CD4-positive, CD25-positive, alpha-beta regulatory T cell (primary cell): ENCODE measurements around the gene TMEM269. TPM values are rescaled to one million over a fixed set of nuclear protein-coding genes. Genes with fewer than 3 reads are reported as not detected.
A peak's percentile ranks its signal among the peaks of the same experiment; 100 is the strongest.
"Not testable (repeated sequence)": the region's sequence is repeated elsewhere in the genome, so short reads cannot be mapped to it uniquely, and the experiment has no call there.

Source experiments
- ATAC-seq, 2 donors: fragments of 150-1000 bp; cut with Tn5 transposase; one replicate each; pipeline ENCODE4 v1.10.0; 2021; ENCODE audit warnings: low read depth in 2 of 2, moderate number of reproducible peaks in 2 of 2, moderate library complexity in 1 of 2
- DNase-seq, 3 donors: peaks; one replicate each; pipeline versions ENCODE4 v3.0.0 to v3.0.0-alpha.2; 2012 to 2022; ENCODE audit warnings: mixed read lengths in 1 of 3
- H3K27ac ChIP-seq: one replicate; pipeline ENCODE4 v1.7.0; 2013; ENCODE audit warnings: mild to moderate bottlenecking, low read length; ENCODE audit not compliant: insufficient read depth, poor library complexity, severe bottlenecking
- H3K27me3 ChIP-seq: one replicate; pipeline ENCODE4 v1.7.0; 2013; ENCODE audit warnings: low read length; ENCODE audit not compliant: control insufficient read depth, insufficient read depth
- H3K36me3 ChIP-seq: one replicate; pipeline ENCODE4 v1.7.0; 2013; ENCODE audit warnings: mild to moderate bottlenecking, low read length, moderate library complexity; ENCODE audit not compliant: control insufficient read depth, insufficient read depth
- H3K4me1 ChIP-seq: 2 replicates; pipeline ENCODE4 v1.7.0; 2013; ENCODE audit warnings: mild to moderate bottlenecking, low read length; ENCODE audit not compliant: insufficient read depth, control insufficient read depth, poor library complexity, severe bottlenecking
- H3K4me3 ChIP-seq: one replicate; pipeline ENCODE4 v1.7.0; 2013; ENCODE audit warnings: low read depth, mild to moderate bottlenecking, low read length, moderate library complexity
- H3K9me3 ChIP-seq, 2 experiments: 1 replicate in 1 of 2; 2 replicates in 1 of 2; pipeline ENCODE4 v1.7.0; 2013; ENCODE audit warnings: low read length in 2 of 2, mild to moderate bottlenecking in 1 of 2, moderate library complexity in 1 of 2; ENCODE audit not compliant: control insufficient read depth in 2 of 2
- H3K27ac Mint-ChIP-seq, 3 donors: one replicate each; pipeline ENCODE4 v1.8.0; 2020 to 2022; ENCODE audit warnings: mild to moderate bottlenecking in 3 of 3, mixed read lengths in 3 of 3, moderate library complexity in 2 of 3
- H3K27me3 Mint-ChIP-seq: one replicate; pipeline ENCODE4 v1.8.0; 2022; ENCODE audit warnings: mild to moderate bottlenecking, mixed read lengths
- H3K36me3 Mint-ChIP-seq: one replicate; pipeline ENCODE4 v1.8.0; 2020; ENCODE audit warnings: mixed read lengths
- H3K4me1 Mint-ChIP-seq, 4 donors: one replicate each; pipeline ENCODE4 v1.8.0; 2020 to 2022; ENCODE audit warnings: mixed read lengths in 4 of 4, mild to moderate bottlenecking in 1 of 4
- H3K4me3 Mint-ChIP-seq, 4 donors: one replicate each; pipeline ENCODE4 v1.8.0; 2020 to 2022; ENCODE audit warnings: mild to moderate bottlenecking in 4 of 4, mixed read lengths in 4 of 4, moderate library complexity in 3 of 4
- H3K9me3 Mint-ChIP-seq, 7 donors: one replicate each; pipeline ENCODE4 v1.8.0; 2020 to 2022; ENCODE audit warnings: mixed read lengths in 7 of 7, mild to moderate bottlenecking in 3 of 7, moderate library complexity in 2 of 7
- polyA plus RNA-seq, 4 donors: library from polyadenylated mRNA; unstranded; fragments of 300-500 nt; fragmentation: Illumina TruSeq; gene quantifications; one replicate each; pipeline ENCODE4 v1.2.3, GENCODE V29; 2021
- total RNA-seq: library from RNA; stranded (reverse); gene quantifications from one replicate; pipeline ENCODE4 v1.2.3, GENCODE V29; 2022

Gene TMEM269
- total and polyA plus RNA-seq, 5 donors from 2014 or later: 0.12 to 1.1 TPM; not detected in 3

GRCh38 chr1:42750041-42750440 is 34.8 kb upstream of the TMEM269 start:
- H3K36me3 Mint-ChIP-seq: peaks cover 63% of the 10 kb centered on the region
- H3K9me3 Mint-ChIP-seq: peaks cover 0 to 4% (median 0%) of the 10 kb centered on the region in 7 donors
- DNase-seq: no peak
- H3K4me3 ChIP-seq: no peak overlapping the region
- no peaks in the 10 kb centered on the region for H3K27me3 Mint-ChIP-seq
- no peak overlapping the region for H3K27ac Mint-ChIP-seq
- peaks cover 58% of the 10 kb centered on the region for H3K36me3 ChIP-seq
- H3K9me3 ChIP-seq: no peaks in the 10 kb centered on the region
- no peaks in the 10 kb centered on the region for H3K4me1 ChIP-seq
- ATAC-seq: no peak
- no peak overlapping the region for H3K27ac ChIP-seq
- H3K4me1 Mint-ChIP-seq: peaks cover 0 to 3% (median 0%) of the 10 kb centered on the region in 4 donors
- H3K27me3 ChIP-seq: no peaks in the 10 kb centered on the region
- no peak overlapping the region for H3K4me3 Mint-ChIP-seq

- peaks cover 67% of the 10 kb centered on the region for H3K36me3 ChIP-seq
- H3K27ac ChIP-seq: not testable (repeated sequence)
Observed at GRCh38 chr1:42751511-42752070, 33.2 kb upstream of the TMEM269 start.

GRCh38 chr1:42752284-42752683 is 32.5 kb upstream of the TMEM269 start:
- H3K27me3 ChIP-seq: no peaks in the 10 kb centered on the region
- peaks cover 67% of the 10 kb centered on the region for H3K36me3 ChIP-seq
- no peak for ATAC-seq
- DNase-seq: no peak
- Mint-ChIP-seq H3K4me3 (no peak overlapping the region), H3K36me3 (peaks cover 75% of the 10 kb centered on the region), H3K27me3 (no peaks in the 10 kb centered on the region), H3K9me3 (peaks cover 0 to 4% (median 0%) of the 10 kb centered on the region in 7 donors), H3K4me1 (peaks cover 4 to 8% (median 5%) of the 10 kb centered on the region in 4 donors), H3K27ac (peak overlapping the region; percentile 11 to 45 (median 44))
- H3K27ac ChIP-seq: no peak overlapping the region
- no peaks in the 10 kb centered on the region for H3K9me3 ChIP-seq
- H3K4me3 ChIP-seq: no peak overlapping the region
- H3K4me1 ChIP-seq: no peaks in the 10 kb centered on the region

More at GRCh38 chr1:42751511-42752070, 33.2 kb upstream of the TMEM269 start:
- ATAC-seq, H3K27me3 Mint-ChIP-seq, H3K4me1 Mint-ChIP-seq, H3K9me3 Mint-ChIP-seq, H3K4me3 ChIP-seq, DNase-seq, H3K4me1 ChIP-seq, H3K9me3 ChIP-seq, H3K4me3 Mint-ChIP-seq, H3K27me3 ChIP-seq: not testable (repeated sequence)
- Mint-ChIP-seq H3K27ac (peak overlapping the region in 2 of 3 donors; percentile 45 to 86), H3K36me3 (peaks cover 68% of the 10 kb centered on the region)

GRCh38 chr1:42753070-42753469 is 31.7 kb upstream of the TMEM269 start:
- Histone ChIP-seq H3K4me3 (no peak overlapping the region), H3K36me3 (peaks cover 71% of the 10 kb centered on the region), H3K27ac (no peak overlapping the region), H3K4me1 (no peaks in the 10 kb centered on the region), H3K27me3 (no peaks in the 10 kb centered on the region), H3K9me3 (no peaks in the 10 kb centered on the region)
- Mint-ChIP-seq H3K27ac (peak overlapping the region in 1 of 3 donors; percentile 74), H3K27me3 (no peaks in the 10 kb centered on the region), H3K9me3 (peaks cover 0 to 4% (median 0%) of the 10 kb centered on the region in 7 donors), H3K4me1 (peaks cover 4 to 8% (median 6%) of the 10 kb centered on the region in 4 donors), H3K4me3 (no peak overlapping the region), H3K36me3 (peaks cover 78% of the 10 kb centered on the region)
- DNase-seq: no peak
- ATAC-seq: no peak

GRCh38 chr1:42756956-42757891 is 27.6 kb upstream of the TMEM269 start:
- Mint-ChIP-seq H3K4me3 (peak overlapping the region in 1 of 4 donors; percentile 74), H3K27ac (peak overlapping the region in 2 of 3 donors; percentile 80 to 83), H3K27me3 (no peaks in the 10 kb centered on the region), H3K36me3 (peaks cover 52% of the 10 kb centered on the region), H3K4me1 (peaks cover 4 to 8% (median 6%) of the 10 kb centered on the region in 4 donors), H3K9me3 (no peaks in the 10 kb centered on the region)
- Histone ChIP-seq H3K4me3 (no peak overlapping the region), H3K4me1 (no peaks in the 10 kb centered on the region), H3K27ac (no peak overlapping the region), H3K36me3 (peaks cover 71% of the 10 kb centered on the region), H3K9me3 (no peaks in the 10 kb centered on the region), H3K27me3 (no peaks in the 10 kb centered on the region)
- peak in 2 of 3 donors; percentile 32 to 60 for DNase-seq
- ATAC-seq: peak in 1 of 2 donors; percentile 50

- ATAC-seq (no peak), DNase-seq (no peak)
- H3K4me3 Mint-ChIP-seq: no peak overlapping the region
- H3K27ac Mint-ChIP-seq: no peak overlapping the region
- H3K4me1 Mint-ChIP-seq: peaks cover 4 to 12% (median 7%) of the 10 kb centered on the region in 4 donors
- H3K36me3 Mint-ChIP-seq: peaks cover 46% of the 10 kb centered on the region
- Histone ChIP-seq H3K27me3 (no peaks in the 10 kb centered on the region), H3K9me3 (no peaks in the 10 kb centered on the region), H3K4me1 (no peaks in the 10 kb centered on the region), H3K4me3 (no peak overlapping the region), H3K27ac (no peak overlapping the region), H3K36me3 (peaks cover 65% of the 10 kb centered on the region)
- H3K27me3 Mint-ChIP-seq: no peaks in the 10 kb centered on the region
- H3K9me3 Mint-ChIP-seq: no peaks in the 10 kb centered on the region
Observed at GRCh38 chr1:42757892-42758275, 26.9 kb upstream of the TMEM269 start.

- H3K9me3 Mint-ChIP-seq: no peaks in the 10 kb centered on the region
- Histone ChIP-seq H3K9me3 (no peaks in the 10 kb centered on the region), H3K27ac (no peak overlapping the region), H3K36me3 (peaks cover 59% of the 10 kb centered on the region), H3K27me3 (no peaks in the 10 kb centered on the region), H3K4me3 (no peak overlapping the region), H3K4me1 (no peaks in the 10 kb centered on the region)
- no peak overlapping the region for H3K27ac Mint-ChIP-seq
- peaks cover 4 to 12% (median 7%) of the 10 kb centered on the region in 4 donors for H3K4me1 Mint-ChIP-seq
- peaks cover 39% of the 10 kb centered on the region for H3K36me3 Mint-ChIP-seq
- DNase-seq (no peak), ATAC-seq (no peak)
- H3K27me3 Mint-ChIP-seq: no peaks in the 10 kb centered on the region
- no peak overlapping the region for H3K4me3 Mint-ChIP-seq
Observed at GRCh38 chr1:42758641-42759040, 26.1 kb upstream of the TMEM269 start.
